ENCODE results near the gene TMPRSS13.

The TMPRSS13 gene

GRCh38 chr11:117901601-117902000 is 27.6 kb downstream of the TMPRSS13 start:
- no peak overlapping the region for H3K27ac ChIP-seq (ENCODE audit: extremely low read depth, low read depth, low read length)
- CTCF ChIA-PET, result interaction anchor here (0.6 to 1.2 kb wide), 5 partner anchors 24 to 93 kb away, joined by 3 to 4 read pairs (median 3); no protein-coding TSS in a partner anchor
- H3K9me3 ChIP-seq (ENCODE audit: control insufficient read depth, insufficient read depth, low read depth, low read length), result no peaks in the 10 kb centered on the region
- no peak overlapping the region for H3K4me3 ChIP-seq (ENCODE audit: low read depth, low read length)
- POLR2A ChIA-PET, result no interaction called here
- no peak for TF ChIP-seq YY2 (tag by site-specific recombination; IDR thresholded peaks at IDR 0.05)
- TF ChIP-seq ZNF473 (tag by site-specific recombination; IDR thresholded peaks at IDR 0.05), result no peak
- no peak for TF ChIP-seq GLIS2 (tag by site-specific recombination; IDR thresholded peaks at IDR 0.05)
- TF ChIP-seq ZNF623 (tag by site-specific recombination; IDR thresholded peaks at IDR 0.05), result no peak
- no peak for TF ChIP-seq SP2 (tag by site-specific recombination; IDR thresholded peaks at IDR 0.05)
- no peak for TF ChIP-seq ZNF366 (tag by site-specific recombination; conservative IDR thresholded peaks at IDR 0.05)
- TF ChIP-seq GLI4 (tag by site-specific recombination; IDR thresholded peaks at IDR 0.05), result no peak
- no peak for TF ChIP-seq ZBTB11 (tag by site-specific recombination; conservative IDR thresholded peaks at IDR 0.05; ENCODE audit: low read depth)
- no peak for TF ChIP-seq ZNF302 (tag by site-specific recombination; IDR thresholded peaks at IDR 0.05; ENCODE audit: low read depth)
- TF ChIP-seq ZNF112 (tag by site-specific recombination; IDR thresholded peaks at IDR 0.05), result no peak
- TF ChIP-seq KLF8 (tag by site-specific recombination; IDR thresholded peaks at IDR 0.05), result no peak
- no peak for TF ChIP-seq ZFP37 (tag by site-specific recombination; IDR thresholded peaks at IDR 0.05)
- no peak for TF ChIP-seq MZF1 (tag by site-specific recombination; IDR thresholded peaks at IDR 0.05; ENCODE audit: borderline replicate concordance)
- TF ChIP-seq RBAK (tag by site-specific recombination; IDR thresholded peaks at IDR 0.05), result no peak
- no peak for TF ChIP-seq ZNF350 (tag by site-specific recombination; IDR thresholded peaks at IDR 0.05)
- TF ChIP-seq ZNF707 (tag by site-specific recombination; IDR thresholded peaks at IDR 0.05), result no peak
- no peak for TF ChIP-seq ZNF830 (tag by site-specific recombination; IDR thresholded peaks at IDR 0.05; ENCODE audit: low read depth)
- TF ChIP-seq ZNF362 (tag by site-specific recombination; IDR thresholded peaks at IDR 0.05), result no peak
- TF ChIP-seq ELK4 (IDR thresholded peaks at IDR 0.05; ENCODE audit: borderline replicate concordance, low read depth, low read length), result no peak
- TF ChIP-seq KLF17 (tag by site-specific recombination; IDR thresholded peaks at IDR 0.05), result no peak
- no peaks in the 10 kb centered on the region for H3K4me1 ChIP-seq (ENCODE audit: control insufficient read depth, insufficient read depth, low read length)
- no peaks in the 10 kb centered on the region for H3K36me3 ChIP-seq (ENCODE audit: control insufficient read depth in 2 of 2, insufficient read depth in 1 of 2, low read length in 2 of 2)

Data from HEK293 (cell line).